PFSK-1 (cell line): ENCODE measurements around the gene CHFR.

Experiments
- FOXP2 ChIP-seq: optimal IDR thresholded peaks from 2 replicates; pipeline ENCODE3; 2011; ENCODE audit warnings: borderline replicate concordance, control low read depth, inconsistent platforms; ENCODE audit not compliant: insufficient read depth; ENCODE audit errors: extremely low read length, extremely low read depth
- POLR2AphosphoS5 ChIP-seq: IDR thresholded peaks from 2 replicates; pipeline ENCODE4 v1.6.1; 2012; ENCODE audit warnings: low read depth, mild to moderate bottlenecking, control low read depth, low read length, moderate library complexity
- SIN3A ChIP-seq: IDR thresholded peaks from 2 replicates; pipeline ENCODE4 v1.6.1; 2012; ENCODE audit warnings: mild to moderate bottlenecking, low read length, moderate library complexity, borderline replicate concordance; ENCODE audit not compliant: insufficient read depth
- TAF1 ChIP-seq: IDR thresholded peaks from 2 replicates; pipeline ENCODE4 v1.6.1; 2012; ENCODE audit warnings: low read length, control low read depth, borderline replicate concordance; ENCODE audit not compliant: insufficient read depth
- TF ChIP-seq, protein P1 (sequence below), 2 experiments: IDR thresholded peaks; 2 replicates each; pipeline versions ENCODE4 v1.6.1 to v1.8.0; 2011 to 2012; ENCODE audit warnings: low read depth in 2 of 2, low read length in 2 of 2, control low read depth in 1 of 2, inconsistent platforms in 1 of 2, mild to moderate bottlenecking in 1 of 2, moderate library complexity in 1 of 2; ENCODE audit not compliant: insufficient read depth in 1 of 2

Gene CHFR

DNA sequence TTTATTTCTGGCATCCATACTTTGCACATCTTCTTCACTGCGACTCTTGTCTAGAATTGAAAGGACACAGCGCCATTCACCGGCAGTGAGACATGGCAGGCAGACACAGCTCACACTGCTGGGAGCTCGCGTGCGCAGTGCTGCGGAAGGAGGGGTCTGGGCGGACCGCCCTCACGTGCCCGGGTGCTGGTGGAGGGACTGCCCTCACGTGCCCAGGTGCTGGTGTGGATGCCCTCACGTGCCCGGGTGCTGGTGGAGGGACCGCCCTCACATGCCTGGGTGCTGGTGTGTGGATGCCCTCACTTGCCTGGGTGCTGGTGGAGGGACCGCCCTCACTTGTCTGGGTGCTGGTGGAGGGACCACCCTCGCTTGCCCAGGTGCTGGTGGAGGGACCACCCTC is 30.8 kb downstream of the CHFR start:
- TF ChIP-seq, protein P1, sequence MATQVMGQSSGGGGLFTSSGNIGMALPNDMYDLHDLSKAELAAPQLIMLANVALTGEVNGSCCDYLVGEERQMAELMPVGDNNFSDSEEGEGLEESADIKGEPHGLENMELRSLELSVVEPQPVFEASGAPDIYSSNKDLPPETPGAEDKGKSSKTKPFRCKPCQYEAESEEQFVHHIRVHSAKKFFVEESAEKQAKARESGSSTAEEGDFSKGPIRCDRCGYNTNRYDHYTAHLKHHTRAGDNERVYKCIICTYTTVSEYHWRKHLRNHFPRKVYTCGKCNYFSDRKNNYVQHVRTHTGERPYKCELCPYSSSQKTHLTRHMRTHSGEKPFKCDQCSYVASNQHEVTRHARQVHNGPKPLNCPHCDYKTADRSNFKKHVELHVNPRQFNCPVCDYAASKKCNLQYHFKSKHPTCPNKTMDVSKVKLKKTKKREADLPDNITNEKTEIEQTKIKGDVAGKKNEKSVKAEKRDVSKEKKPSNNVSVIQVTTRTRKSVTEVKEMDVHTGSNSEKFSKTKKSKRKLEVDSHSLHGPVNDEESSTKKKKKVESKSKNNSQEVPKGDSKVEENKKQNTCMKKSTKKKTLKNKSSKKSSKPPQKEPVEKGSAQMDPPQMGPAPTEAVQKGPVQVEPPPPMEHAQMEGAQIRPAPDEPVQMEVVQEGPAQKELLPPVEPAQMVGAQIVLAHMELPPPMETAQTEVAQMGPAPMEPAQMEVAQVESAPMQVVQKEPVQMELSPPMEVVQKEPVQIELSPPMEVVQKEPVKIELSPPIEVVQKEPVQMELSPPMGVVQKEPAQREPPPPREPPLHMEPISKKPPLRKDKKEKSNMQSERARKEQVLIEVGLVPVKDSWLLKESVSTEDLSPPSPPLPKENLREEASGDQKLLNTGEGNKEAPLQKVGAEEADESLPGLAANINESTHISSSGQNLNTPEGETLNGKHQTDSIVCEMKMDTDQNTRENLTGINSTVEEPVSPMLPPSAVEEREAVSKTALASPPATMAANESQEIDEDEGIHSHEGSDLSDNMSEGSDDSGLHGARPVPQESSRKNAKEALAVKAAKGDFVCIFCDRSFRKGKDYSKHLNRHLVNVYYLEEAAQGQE (IDR thresholded peaks at IDR 0.05; ENCODE audit: insufficient read depth in 1 of 2, low read depth in 2 of 2, low read length in 2 of 2) = no peak
- TF ChIP-seq POLR2AphosphoS5 (no peak), TAF1 (no peak), SIN3A (no peak), FOXP2 (no peak)

DNA sequence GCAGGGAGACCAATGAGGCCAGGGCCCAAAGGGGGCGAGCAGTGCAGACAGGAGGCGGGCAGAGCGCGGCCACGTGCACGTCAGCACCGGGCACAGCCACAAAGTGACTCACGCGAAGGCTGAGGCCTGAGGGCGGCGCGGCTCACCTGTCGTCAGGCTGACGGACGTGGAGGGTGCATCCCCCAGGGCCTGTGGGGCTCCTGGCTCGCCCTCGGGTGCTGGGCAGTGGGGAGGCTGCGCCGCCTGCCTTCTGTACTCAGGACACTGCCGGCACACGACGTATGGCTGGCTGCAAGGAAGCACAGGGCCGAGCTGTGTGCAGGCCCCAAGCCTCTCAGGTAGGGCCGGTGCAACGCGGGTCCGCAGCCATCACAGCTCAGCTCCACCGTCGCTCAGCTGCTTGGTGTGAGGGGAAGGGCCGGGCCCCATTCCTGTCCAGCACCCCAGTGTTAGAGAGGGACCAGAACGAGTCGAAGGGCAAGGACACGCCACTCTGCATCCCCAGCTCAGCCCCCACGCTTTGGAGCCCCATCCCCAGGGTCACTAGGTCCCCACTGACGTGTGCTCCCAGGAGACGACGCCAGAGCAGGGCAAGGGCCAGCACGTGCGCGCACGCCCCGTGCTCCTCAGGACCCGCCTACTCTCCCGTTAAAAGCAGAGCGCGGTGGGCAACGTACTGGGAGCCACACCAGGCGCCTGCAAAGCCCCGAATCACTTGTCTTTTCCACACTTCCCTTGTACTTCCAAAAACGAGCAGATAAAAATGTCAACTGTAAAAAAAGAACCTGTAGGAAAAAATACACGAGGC is 33.9 kb downstream of the CHFR start:
- TF ChIP-seq TAF1 (no peak), FOXP2 (no peak), POLR2AphosphoS5 (no peak), SIN3A (no peak)
- TF ChIP-seq, protein P1 (IDR thresholded peaks at IDR 0.05; ENCODE audit: insufficient read depth in 1 of 2, low read depth in 2 of 2, low read length in 2 of 2) = no peak

DNA sequence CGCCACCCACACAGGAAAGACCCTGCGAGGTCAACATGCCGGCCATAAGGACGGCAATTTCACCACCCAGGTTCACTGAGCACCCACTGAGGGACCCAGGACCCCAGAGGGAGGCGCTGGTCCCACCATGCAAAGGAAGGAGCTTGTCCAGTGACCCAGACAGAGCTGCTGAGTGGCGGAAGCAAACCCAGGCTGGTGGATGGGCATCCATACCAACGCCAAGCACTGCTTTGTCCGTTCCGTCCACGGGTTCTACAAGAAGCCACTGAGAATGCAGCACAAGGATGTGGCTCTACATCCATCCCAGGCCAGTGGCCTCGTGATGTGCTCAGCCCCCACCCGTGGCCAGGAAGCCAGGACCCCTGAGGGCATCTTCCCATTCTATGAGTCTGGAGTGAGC is 34.9 kb downstream of the CHFR start:
- TF ChIP-seq SIN3A (no peak), TAF1 (no peak)

DNA sequence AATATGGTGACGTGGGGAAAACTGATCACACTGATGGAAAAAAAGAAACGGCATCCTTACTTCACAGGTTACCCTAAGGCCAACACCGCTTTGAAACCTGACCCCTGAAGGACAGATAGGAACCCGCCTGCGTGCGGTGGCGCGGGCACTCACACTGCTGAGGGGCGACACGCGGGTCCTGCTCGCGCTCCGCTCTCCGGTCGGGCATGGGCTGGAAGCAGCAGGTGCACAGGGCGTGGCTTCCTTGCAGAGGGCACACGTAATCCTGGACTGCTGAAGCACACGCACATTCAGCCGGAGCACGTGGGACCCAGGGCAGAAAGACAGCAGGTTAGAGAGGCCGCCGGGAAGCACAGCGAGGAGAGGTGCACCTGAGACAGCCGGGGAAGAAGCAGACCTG is 35.9 kb downstream of the CHFR start:
- no peak for TF ChIP-seq TAF1
- TF ChIP-seq POLR2AphosphoS5 = no peak
- no peak for TF ChIP-seq SIN3A
- no peak for TF ChIP-seq FOXP2
- TF ChIP-seq, protein P1 (IDR thresholded peaks at IDR 0.05; ENCODE audit: insufficient read depth in 1 of 2, low read depth in 2 of 2, low read length in 2 of 2) = no peak

DNA sequence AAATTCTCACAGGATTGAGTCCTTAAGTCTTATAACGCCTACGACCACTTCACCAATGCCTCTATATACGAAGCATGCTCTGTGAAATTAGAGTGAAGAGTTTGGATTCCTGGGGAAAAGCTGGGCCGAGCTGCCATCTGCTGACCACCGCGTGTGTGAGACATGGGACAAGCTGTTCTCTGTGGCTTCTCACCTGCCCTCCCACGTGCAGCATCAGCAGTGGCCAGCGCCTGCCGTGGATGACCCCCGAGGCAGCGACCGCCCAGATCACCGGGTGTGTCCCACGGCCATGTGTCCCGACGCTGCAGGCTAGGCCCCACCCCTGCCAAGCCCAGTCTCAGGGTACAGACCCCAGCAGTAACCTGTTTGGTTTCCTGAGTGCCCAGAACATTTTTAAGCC is 37.1 kb downstream of the CHFR start:
- TF ChIP-seq FOXP2 = no peak
- TF ChIP-seq TAF1 = no peak
- TF ChIP-seq, protein P1 (IDR thresholded peaks at IDR 0.05; ENCODE audit: insufficient read depth in 1 of 2, low read depth in 2 of 2, low read length in 2 of 2) = no peak
- TF ChIP-seq POLR2AphosphoS5 = no peak
- no peak for TF ChIP-seq SIN3A
